Stomach (tissue), 9 donors: Measurements from ENCODE around the gene ZNF576. TPM values are rescaled to one million over a fixed set of nuclear protein-coding genes. Genes with fewer than 3 reads are reported as not detected.

Source experiments
- DNase-seq, 2 donors: peaks; one replicate each; pipeline versions ENCODE4 v3.0.0 to v3.0.0-alpha.2; 2013 to 2019
- H3K27ac ChIP-seq, 5 donors: fragments of 200-600 bp in 4 of 5; sonication (generic) in 4 of 5; one replicate each; pipeline ENCODE4 v1.5.1; 2013 to 2019; ENCODE audit warnings: mild to moderate bottlenecking in 1 of 5, moderate library complexity in 1 of 5
- H3K27me3 ChIP-seq, 3 donors: fragments of 200-600 bp; sonication (generic); one replicate each; pipeline ENCODE4 v1.5.1; 2017 to 2019; ENCODE audit warnings: mixed run types in 1 of 3
- H3K36me3 ChIP-seq, 4 donors: fragments of 200-600 bp; sonication (generic); 1 replicate in 3 of 4; 2 replicates in 1 of 4; pipeline ENCODE4 v1.5.1; 2016 to 2019
- H3K4me1 ChIP-seq, 4 donors: fragments of 200-600 bp; sonication (generic); one replicate each; pipeline ENCODE4 v1.5.1; 2016 to 2019
- H3K4me3 ChIP-seq, 4 donors: fragments of 200-600 bp; sonication (generic) in 3 of 4; one replicate each; pipeline ENCODE4 v1.5.1; 2016 to 2019; ENCODE audit warnings: mild to moderate bottlenecking in 1 of 4
- H3K9me3 ChIP-seq, 4 donors: fragments of 200-600 bp; sonication (generic); one replicate each; pipeline ENCODE4 v1.5.1; 2016 to 2019
- CTCF ChIP-seq, 7 experiments: fragments of 450-650 bp in 4 of 7; fragments of 200-600 bp in 3 of 7; sonication (generic) in 3 of 7; IDR thresholded peaks; one replicate each; pipeline ENCODE4 v1.5.1; 2016 to 2019; ENCODE audit warnings: antibody characterized with exemption in 7 of 7, control low read depth in 2 of 7, mild to moderate bottlenecking in 1 of 7
- EP300 ChIP-seq: sonication (generic); formaldehyde crosslinking; IDR thresholded peaks from one replicate; pipeline ENCODE4 v1.6.1; 2017; ENCODE audit warnings: antibody characterized with exemption
- POLR2A ChIP-seq, 4 donors: fragments of 450-650 bp; IDR thresholded peaks; one replicate each; pipeline ENCODE4 v1.6.1; 2016; ENCODE audit warnings: antibody characterized with exemption in 4 of 4, control low read depth in 2 of 4, mild to moderate bottlenecking in 1 of 4, moderate library complexity in 1 of 4
- POLR2AphosphoS5 ChIP-seq, 3 donors: sonication (generic); formaldehyde crosslinking; IDR thresholded peaks; one replicate each; pipeline ENCODE4 v1.6.1; 2016; ENCODE audit warnings: antibody characterized with exemption in 3 of 3
- WGBS, 5 donors: extraction: QIAGEN DNeasy Blood & Tissue Kit in 3 of 5; methylation state at CpG; one replicate each; pipeline versions ENCODE4 v1.1.5 to v1.1.7; 2013 to 2018; 5-methylcytosine and 5-hydroxymethylcytosine counted together
- intact Hi-C: fragments of 100-400 bp; cut with DNase I; formaldehyde crosslinking; loops from one replicate; pipeline ENCODE4 v1.15.1; 2023; ENCODE audit warnings: low total_unique reads
- polyA plus RNA-seq, 3 donors: library from polyadenylated mRNA; stranded (reverse); fragments of 200-250 nt; gene quantifications; one replicate each; pipeline ENCODE4 v1.2.3, GENCODE V29; 2013
- total RNA-seq, 5 donors: library from RNA; depleted of rRNA; stranded (reverse); fragments of >200 nt; gene quantifications; one replicate each; pipeline versions ENCODE4 v1.1.0 to v1.2.3, GENCODE V29; 2014 to 2016
- donor health status: healthy with polysubstance abuse.
- donor health status: Bipolar disorder and iron deficiency.
- donor health status: healthy.

Gene ZNF576
- total and polyA plus RNA-seq, 8 donors: 4.2 to 21.6 (median 15.6) TPM; not detected in 1

GRCh38 chr19:43575955-43576878 is 20.2 kb upstream of the ZNF576 start:
- H3K4me3 ChIP-seq: peak overlapping the region; percentile 62 to 91 (median 76)
- H3K36me3 ChIP-seq: peaks cover 0 to 26% (median 7%) of the 10 kb centered on the region in 4 donors
- H3K4me1 ChIP-seq: peaks cover 19 to 55% (median 33%) of the 10 kb centered on the region in 4 donors
- peak overlapping the region; percentile 31 to 92 (median 87) for H3K27ac ChIP-seq
- 57 to 70% (median 68%) methylated on average over 33 to 37 of the region's 37 CpGs for WGBS, 5 donors
- H3K27me3 ChIP-seq: no peaks in the 10 kb centered on the region
- no peak for TF ChIP-seq POLR2A (IDR thresholded peaks at IDR 0.05)
- no peak for TF ChIP-seq EP300
- no peak for TF ChIP-seq POLR2AphosphoS5 (IDR thresholded peaks at IDR 0.05)
- no peak for TF ChIP-seq CTCF (IDR thresholded peaks at IDR 0.05)
- no peaks in the 10 kb centered on the region for H3K9me3 ChIP-seq
- peak in 1 of 2 donors; percentile 42 for DNase-seq
- intact Hi-C loops: no loop called here

- no peaks in the 10 kb centered on the region for H3K9me3 ChIP-seq
- TF ChIP-seq POLR2A (IDR thresholded peaks at IDR 0.05) (no peak), POLR2AphosphoS5 (IDR thresholded peaks at IDR 0.05) (no peak), EP300 (no peak), CTCF (IDR thresholded peaks at IDR 0.05) (no peak)
- H3K4me3 ChIP-seq: no peak overlapping the region
- no peak for DNase-seq
- H3K27me3 ChIP-seq: no peaks in the 10 kb centered on the region
- 84 to 89% (median 86%) methylated on average over 3 of the region's 3 CpGs for WGBS, 5 donors
- peaks cover 20 to 48% (median 39%) of the 10 kb centered on the region in 4 donors for H3K4me1 ChIP-seq
- intact Hi-C loops: no loop called here
- H3K27ac ChIP-seq: no peak overlapping the region
- peaks cover 0 to 6% (median 0%) of the 10 kb centered on the region in 4 donors for H3K36me3 ChIP-seq
Measured at GRCh38 chr19:43578787-43579186, 17.6 kb upstream of the ZNF576 start.

GRCh38 chr19:43581467-43581866 is 14.9 kb upstream of the ZNF576 start:
- DNase-seq: peak in 1 of 2 donors; percentile 41
- intact Hi-C loops: no loop called here
- peaks cover 0 to 14% (median 9%) of the 10 kb centered on the region in 4 donors for H3K36me3 ChIP-seq
- H3K27ac ChIP-seq: peak overlapping the region in 3 of 5 donors; percentile 76 to 82 (median 81)
- peak overlapping the region in 3 of 4 donors; percentile 40 to 52 (median 47) for H3K4me3 ChIP-seq
- TF ChIP-seq EP300 (no peak), POLR2A (IDR thresholded peaks at IDR 0.05) (no peak), CTCF (IDR thresholded peaks at IDR 0.05) (no peak), POLR2AphosphoS5 (IDR thresholded peaks at IDR 0.05) (no peak)
- WGBS, 5 donors: 36 to 57% (median 42%) methylated on average over 7 of the region's 7 CpGs
- peaks cover 7 to 29% (median 19%) of the 10 kb centered on the region in 4 donors for H3K4me1 ChIP-seq
- no peaks in the 10 kb centered on the region for H3K27me3 ChIP-seq
- no peaks in the 10 kb centered on the region for H3K9me3 ChIP-seq

- whole genome bisulfite sequencing, 5 donors: 86 to 96% (median 91%) methylated on average over 2 of the region's 2 CpGs
- intact Hi-C loops: no loop called here
Measured at GRCh38 chr19:43582495-43582894, 13.9 kb upstream of the ZNF576 start.

More at GRCh38 chr19:43582495-43582894, 13.9 kb upstream of the ZNF576 start:
- TF ChIP-seq POLR2A (IDR thresholded peaks at IDR 0.05) (no peak), CTCF (IDR thresholded peaks at IDR 0.05) (no peak), EP300 (no peak), POLR2AphosphoS5 (IDR thresholded peaks at IDR 0.05) (no peak)
- Histone ChIP-seq H3K4me1 (peaks cover 7 to 29% (median 19%) of the 10 kb centered on the region in 4 donors), H3K9me3 (no peaks in the 10 kb centered on the region), H3K27me3 (no peaks in the 10 kb centered on the region), H3K27ac (no peak overlapping the region), H3K36me3 (peaks cover 0 to 18% (median 14%) of the 10 kb centered on the region in 4 donors), H3K4me3 (no peak overlapping the region)
- DNase-seq: no peak
